HUDEP-2 (cell line): ENCODE results near the gene HELZ.
"Not testable (repeated sequence)": the region's sequence is repeated elsewhere in the genome, so short reads cannot be mapped to it uniquely, and the experiment has no call there.

Experiments used
- DNase-seq, 76 experiments: peaks; one replicate each; lab custom pipeline; 2025; ENCODE audit not compliant: unreplicated experiment in 76 of 76; lab: John Stamatoyannopoulos, UW

Gene HELZ

GRCh38 chr17:67054608-67055007, 190.4 kb downstream of the HELZ start:
- DNase-seq = no peak

- DNase-seq = no peak
Observed at GRCh38 chr17:67054011-67054591, 190.9 kb downstream of the HELZ start.

- no peak for DNase-seq
Observed at GRCh38 chr17:67053438-67054000, 191.5 kb downstream of the HELZ start.

GRCh38 chr17:67052720-67053437, 192.1 kb downstream of the HELZ start:
- DNase-seq = no peak

- DNase-seq = no peak
Observed at GRCh38 chr17:67051837-67052236, 193.2 kb downstream of the HELZ start.

- DNase-seq = no peak
Observed at GRCh38 chr17:67051155-67051538, 193.8 kb downstream of the HELZ start.

- no peak for DNase-seq
Observed at GRCh38 chr17:67050471-67051154, 194.4 kb downstream of the HELZ start.

GRCh38 chr17:67050066-67050465, 194.9 kb downstream of the HELZ start:
- DNase-seq = no peak

- DNase-seq = no peak
Observed at GRCh38 chr17:67049025-67049739, 195.8 kb downstream of the HELZ start.

GRCh38 chr17:67047382-67047781, 197.6 kb downstream of the HELZ start:
- DNase-seq = no peak

- no peak for DNase-seq
Observed at GRCh38 chr17:67046398-67046797, 198.6 kb downstream of the HELZ start.

- DNase-seq = no peak
Observed at GRCh38 chr17:67044940-67045339, 200.1 kb downstream of the HELZ start.

GRCh38 chr17:67044016-67044772, 200.8 kb downstream of the HELZ start, which contains the start of gene CACNG1:
TSS of gene CACNG1 (plus strand) at chr17:67044554. CDS start at chr17:67044661, 107 bp downstream.
- DNase-seq = no peak

- no peak for DNase-seq
Observed at GRCh38 chr17:67043283-67043682, 201.7 kb downstream of the HELZ start.

GRCh38 chr17:67041941-67042899, 202.8 kb downstream of the HELZ start:
- no peak for DNase-seq

GRCh38 chr17:67041531-67041930, 203.5 kb downstream of the HELZ start:
- DNase-seq = no peak

- DNase-seq = not testable (repeated sequence)
Observed at GRCh38 chr17:67041119-67041518, 203.9 kb downstream of the HELZ start.

GRCh38 chr17:67040652-67041051, 204.3 kb downstream of the HELZ start:
- DNase-seq = no peak

- DNase-seq = no peak
Observed at GRCh38 chr17:67038861-67039365, 206.1 kb downstream of the HELZ start.
